ENCODE measurements around the gene PRDM7.

DNA sequence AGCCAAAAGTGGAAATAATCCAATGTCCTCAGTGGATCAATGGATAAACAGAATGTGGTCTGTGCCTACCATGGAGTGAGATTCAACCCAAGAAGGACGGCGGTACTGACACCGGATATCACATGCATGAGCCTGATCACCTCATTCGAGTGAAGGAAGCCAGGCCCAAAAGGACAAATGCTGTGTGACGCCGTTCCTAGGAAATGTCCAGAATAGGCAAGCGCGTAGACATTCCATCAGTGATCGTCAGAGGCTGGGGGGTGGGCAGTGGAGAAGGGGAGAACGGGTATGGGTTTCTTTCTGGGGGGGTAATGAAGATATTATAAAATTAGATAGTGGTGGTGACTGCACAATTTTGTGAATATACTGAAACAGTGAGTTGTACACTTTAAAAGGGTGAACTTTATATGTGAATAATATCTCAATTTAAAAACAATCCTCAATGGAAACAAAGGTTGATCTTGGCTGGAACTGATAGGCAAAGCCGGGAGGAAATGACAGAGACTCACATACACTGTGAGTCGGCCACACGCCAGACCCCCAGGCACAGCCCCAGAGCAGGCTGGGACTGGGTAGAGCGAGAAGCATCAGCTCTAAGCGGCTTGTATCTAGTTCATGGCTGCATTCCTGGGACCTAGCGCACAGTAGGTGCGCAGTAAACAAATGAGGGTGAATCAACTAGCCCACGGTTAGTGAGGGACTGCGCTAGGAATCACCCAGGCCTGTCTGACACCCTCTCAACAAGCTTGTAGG, 61.4 kb downstream of the PRDM7 start:
- TF ChIP-seq, protein P1, sequence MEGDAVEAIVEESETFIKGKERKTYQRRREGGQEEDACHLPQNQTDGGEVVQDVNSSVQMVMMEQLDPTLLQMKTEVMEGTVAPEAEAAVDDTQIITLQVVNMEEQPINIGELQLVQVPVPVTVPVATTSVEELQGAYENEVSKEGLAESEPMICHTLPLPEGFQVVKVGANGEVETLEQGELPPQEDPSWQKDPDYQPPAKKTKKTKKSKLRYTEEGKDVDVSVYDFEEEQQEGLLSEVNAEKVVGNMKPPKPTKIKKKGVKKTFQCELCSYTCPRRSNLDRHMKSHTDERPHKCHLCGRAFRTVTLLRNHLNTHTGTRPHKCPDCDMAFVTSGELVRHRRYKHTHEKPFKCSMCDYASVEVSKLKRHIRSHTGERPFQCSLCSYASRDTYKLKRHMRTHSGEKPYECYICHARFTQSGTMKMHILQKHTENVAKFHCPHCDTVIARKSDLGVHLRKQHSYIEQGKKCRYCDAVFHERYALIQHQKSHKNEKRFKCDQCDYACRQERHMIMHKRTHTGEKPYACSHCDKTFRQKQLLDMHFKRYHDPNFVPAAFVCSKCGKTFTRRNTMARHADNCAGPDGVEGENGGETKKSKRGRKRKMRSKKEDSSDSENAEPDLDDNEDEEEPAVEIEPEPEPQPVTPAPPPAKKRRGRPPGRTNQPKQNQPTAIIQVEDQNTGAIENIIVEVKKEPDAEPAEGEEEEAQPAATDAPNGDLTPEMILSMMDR (conservative IDR thresholded peaks at IDR 0.05; ENCODE audit: low read depth, low read length), result no peak
- TF ChIP-seq POLR2A (IDR thresholded peaks at IDR 0.05; ENCODE audit: low read depth, low read length), result no peak
- TF ChIP-seq MXI1 (IDR thresholded peaks at IDR 0.05; ENCODE audit: borderline replicate concordance, low read depth, low read length), result no peak
- no peak for TF ChIP-seq SMC3 (IDR thresholded peaks at IDR 0.05; ENCODE audit: low read depth, low read length)
- no peak for TF ChIP-seq NFE2L2 (IDR thresholded peaks at IDR 0.05; ENCODE audit: low read depth, low read length)
- TF ChIP-seq RFX5 (IDR thresholded peaks at IDR 0.05; ENCODE audit: low read depth, low read length), result no peak
- TF ChIP-seq MAFK (IDR thresholded peaks at IDR 0.05; ENCODE audit: low read depth, low read length), result no peak
- TF ChIP-seq CHD1 (IDR thresholded peaks at IDR 0.05; ENCODE audit: low read depth, low read length), result no peak
- no peak for TF ChIP-seq RAD21 (IDR thresholded peaks at IDR 0.05; ENCODE audit: low read length)
- TF ChIP-seq, protein P2, sequence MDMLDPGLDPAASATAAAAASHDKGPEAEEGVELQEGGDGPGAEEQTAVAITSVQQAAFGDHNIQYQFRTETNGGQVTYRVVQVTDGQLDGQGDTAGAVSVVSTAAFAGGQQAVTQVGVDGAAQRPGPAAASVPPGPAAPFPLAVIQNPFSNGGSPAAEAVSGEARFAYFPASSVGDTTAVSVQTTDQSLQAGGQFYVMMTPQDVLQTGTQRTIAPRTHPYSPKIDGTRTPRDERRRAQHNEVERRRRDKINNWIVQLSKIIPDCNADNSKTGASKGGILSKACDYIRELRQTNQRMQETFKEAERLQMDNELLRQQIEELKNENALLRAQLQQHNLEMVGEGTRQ (IDR thresholded peaks at IDR 0.05; ENCODE audit: low read depth, low read length), result no peak
- TF ChIP-seq FOS (IDR thresholded peaks at IDR 0.05; ENCODE audit: low read depth, low read length), result no peak
- no peak for TF ChIP-seq RCOR1 (IDR thresholded peaks at IDR 0.05; ENCODE audit: insufficient replicate concordance, low read length)
- TF ChIP-seq CEBPB (IDR thresholded peaks at IDR 0.05; ENCODE audit: low read depth, low read length), result no peak
- TF ChIP-seq BHLHE40 (IDR thresholded peaks at IDR 0.05; ENCODE audit: low read depth, low read length), result no peak

Measured in IMR-90 (cell line).